ENCODE results near the gene SDC1.
"Not testable (repeated sequence)": the region's sequence is repeated elsewhere in the genome, so short reads cannot be mapped to it uniquely, and the experiment has no call there.

The SDC1 gene

DNA sequence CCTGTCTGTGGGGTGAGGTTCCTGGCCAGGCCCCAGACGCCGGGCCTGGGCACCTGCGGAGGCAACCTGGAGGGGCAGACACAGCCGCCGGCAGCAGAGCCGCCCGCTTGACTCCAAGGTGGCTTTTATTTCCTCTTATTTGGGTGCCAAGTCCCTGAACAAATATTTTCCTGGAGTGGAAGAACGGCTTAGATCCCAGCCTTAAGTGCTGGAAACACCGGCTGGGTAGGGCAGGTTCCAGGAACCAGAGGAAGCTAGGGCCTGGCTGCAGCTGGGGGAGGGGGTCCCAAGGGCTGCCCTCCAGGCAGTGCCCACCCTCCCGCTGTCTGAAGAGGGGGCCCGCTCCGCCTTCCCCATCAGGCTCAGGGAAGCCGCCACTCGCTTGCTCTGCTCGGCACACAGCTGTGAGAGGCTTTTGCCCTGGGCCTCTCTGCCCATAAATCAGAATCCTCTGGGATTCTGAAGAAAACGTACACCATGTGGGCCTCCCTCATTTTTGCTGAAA lies 28.2 kb downstream of the SDC1 start:
- no peak for DNase-seq (ENCODE audit: low read depth, low spot score)

DNA sequence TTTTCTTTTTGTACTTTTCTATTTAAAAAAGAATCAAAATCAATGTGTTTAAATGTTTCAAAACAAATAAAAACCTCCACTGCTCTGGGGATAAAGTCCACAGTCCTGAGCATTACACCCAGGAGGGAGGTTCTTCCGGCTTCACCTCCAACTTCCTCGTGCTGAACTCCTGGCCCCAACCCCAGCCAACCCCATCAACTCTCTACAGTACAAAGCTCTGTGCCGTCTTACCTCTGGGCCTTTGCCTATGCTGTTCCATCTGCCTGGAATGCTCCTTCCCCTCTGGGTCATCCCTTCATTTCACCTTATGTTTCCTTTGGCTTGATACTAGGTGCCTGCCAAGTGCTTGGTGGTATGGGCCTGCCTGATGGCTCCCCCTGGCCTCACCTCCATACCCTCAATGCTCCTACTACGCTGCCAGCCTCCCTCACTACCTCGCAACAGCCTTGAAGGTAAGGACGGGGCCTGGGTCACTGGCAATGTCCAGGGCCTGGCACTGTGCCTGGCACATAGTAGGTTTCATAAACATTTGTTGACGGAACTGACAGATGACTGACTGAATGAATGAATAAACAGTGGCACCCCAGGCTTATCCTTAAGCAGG lies 28.8 kb downstream of the SDC1 start:
- DNase-seq (ENCODE audit: low read depth, low spot score) = no peak

DNA sequence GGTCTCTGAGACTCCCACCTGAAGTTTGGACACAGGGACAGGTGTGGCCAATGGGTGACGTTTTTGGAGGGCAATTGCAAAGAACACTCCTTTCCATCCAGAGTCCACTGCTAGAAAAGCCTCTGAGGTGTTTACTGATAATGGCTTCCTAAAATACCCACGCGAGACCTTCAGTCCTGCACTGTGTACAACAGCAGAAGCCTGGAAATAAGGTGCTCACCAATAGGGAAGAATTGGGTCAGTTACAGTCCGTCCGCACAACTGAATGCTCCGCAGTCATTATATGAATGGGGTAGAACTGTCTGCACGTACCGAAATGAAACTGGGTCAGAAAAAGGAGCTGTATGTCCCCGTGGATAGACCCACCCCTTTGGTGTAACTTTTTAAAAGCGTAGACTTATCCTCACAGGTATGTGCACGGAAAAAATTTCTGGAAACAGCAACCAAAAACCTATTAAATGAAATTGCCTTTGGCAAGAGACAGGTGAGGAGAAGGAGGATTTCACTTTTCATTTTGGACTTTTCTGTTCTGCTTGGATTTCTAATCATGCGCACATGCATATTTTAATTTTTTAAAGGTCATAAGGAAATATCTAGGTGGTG lies 29.4 kb downstream of the SDC1 start:
- DNase-seq (ENCODE audit: low read depth, low spot score) = no peak

DNA sequence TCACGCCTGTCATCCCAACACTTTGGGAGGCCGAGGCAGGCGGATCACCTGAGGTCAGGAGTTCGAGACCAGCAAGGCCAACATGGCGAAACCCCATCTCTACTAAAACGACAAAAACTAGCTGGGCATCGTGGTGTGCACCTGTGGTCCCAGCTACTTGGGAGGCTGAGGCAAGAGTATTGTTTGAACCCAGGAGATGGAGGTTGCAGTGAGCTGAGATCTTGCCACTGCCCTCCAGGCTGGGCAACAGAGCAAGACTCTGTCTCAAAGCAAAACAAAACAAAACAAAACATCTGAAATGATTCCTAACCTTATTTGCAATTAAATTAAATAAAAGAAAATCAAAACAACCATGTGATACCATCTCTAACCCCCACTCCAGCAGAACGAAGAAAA lies 29.9 kb downstream of the SDC1 start:
- DNase-seq (ENCODE audit: low read depth, low spot score) = not testable (repeated sequence)

DNA sequence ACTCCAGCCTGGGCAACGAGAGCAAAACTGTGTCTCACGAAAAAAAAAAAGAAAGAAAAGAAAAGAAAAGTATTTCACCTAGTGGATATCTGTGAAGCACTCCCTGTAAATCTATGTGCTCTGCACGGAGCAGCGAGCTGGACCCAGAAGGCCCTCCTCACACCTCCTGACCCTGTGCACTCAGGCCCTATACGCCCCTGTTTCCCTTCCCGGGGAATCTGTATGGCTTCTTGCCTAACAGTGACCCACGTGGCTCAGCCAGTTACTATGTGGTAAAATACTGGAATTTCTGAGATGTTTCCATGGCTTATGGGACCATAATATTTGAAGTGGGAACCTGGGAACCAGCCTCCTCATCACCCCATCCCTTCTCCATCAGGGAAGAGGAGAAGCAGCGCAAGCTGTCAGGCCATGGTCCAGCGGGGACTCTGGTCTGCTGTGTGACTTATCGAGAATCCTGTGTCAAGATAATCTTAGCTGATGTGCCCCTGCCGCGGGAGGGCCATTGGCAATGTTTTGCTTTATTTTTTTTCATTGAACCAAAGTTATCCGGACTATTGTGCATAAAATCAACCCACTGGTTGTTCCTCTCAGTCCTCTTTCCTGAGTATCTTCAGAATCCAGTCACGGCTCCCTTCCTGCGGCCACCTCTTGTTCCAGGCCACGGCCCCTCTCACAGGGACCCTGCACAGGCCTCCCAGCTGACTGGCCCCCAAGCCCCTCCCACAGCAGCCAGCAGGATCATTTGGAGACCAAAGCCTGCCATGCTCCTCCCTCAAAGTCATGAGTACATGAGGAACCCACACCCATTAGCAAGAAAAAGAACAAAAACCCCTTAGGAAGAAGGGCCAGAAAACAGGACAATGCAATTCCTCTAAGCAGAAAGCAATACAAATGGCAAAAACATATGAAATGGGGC lies 30.6 kb downstream of the SDC1 start:
- DNase-seq (ENCODE audit: low read depth, low spot score) = no peak

DNA sequence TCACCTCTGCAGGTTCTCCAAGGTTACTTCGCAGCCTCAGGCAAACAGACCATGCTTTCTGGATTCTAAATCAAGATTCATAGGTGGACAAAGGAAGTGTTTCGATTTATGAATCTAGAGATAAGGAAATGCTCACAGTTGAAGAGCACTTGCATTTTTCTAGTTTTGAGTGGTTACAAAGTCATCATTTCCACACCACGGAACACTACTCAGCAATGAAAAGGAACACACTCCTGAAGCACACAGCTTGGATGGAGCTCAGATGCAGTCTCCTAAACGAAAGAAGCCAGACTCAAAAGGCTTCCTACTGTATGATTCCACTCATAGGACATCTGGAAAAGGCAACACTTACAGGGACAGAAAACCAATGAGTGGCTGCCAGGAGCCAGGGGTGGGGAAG lies 31.7 kb downstream of the SDC1 start:
- no peak for DNase-seq (ENCODE audit: low read depth, low spot score)

DNA sequence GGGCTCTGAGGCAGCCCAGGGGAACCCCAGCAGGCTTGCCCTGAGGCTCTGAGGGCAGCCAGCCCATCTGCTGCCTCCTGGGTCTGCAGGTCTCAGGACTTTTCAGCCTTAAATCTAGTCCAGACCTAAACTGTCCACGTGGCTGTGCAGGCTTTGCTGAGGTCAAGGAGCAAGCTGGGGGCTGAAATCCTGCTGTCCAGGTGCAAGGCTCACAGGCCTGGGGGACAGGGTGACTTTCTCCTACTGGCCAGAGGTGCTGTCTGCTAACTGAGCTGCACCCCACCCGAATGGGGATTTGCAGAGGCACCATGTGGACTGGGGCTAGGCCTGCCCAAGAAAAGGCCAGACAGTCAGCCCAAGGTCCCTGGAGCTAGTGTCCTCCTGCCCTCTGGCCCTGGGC lies 32.1 kb downstream of the SDC1 start:
- no peak for DNase-seq (ENCODE audit: low read depth, low spot score)

DNA sequence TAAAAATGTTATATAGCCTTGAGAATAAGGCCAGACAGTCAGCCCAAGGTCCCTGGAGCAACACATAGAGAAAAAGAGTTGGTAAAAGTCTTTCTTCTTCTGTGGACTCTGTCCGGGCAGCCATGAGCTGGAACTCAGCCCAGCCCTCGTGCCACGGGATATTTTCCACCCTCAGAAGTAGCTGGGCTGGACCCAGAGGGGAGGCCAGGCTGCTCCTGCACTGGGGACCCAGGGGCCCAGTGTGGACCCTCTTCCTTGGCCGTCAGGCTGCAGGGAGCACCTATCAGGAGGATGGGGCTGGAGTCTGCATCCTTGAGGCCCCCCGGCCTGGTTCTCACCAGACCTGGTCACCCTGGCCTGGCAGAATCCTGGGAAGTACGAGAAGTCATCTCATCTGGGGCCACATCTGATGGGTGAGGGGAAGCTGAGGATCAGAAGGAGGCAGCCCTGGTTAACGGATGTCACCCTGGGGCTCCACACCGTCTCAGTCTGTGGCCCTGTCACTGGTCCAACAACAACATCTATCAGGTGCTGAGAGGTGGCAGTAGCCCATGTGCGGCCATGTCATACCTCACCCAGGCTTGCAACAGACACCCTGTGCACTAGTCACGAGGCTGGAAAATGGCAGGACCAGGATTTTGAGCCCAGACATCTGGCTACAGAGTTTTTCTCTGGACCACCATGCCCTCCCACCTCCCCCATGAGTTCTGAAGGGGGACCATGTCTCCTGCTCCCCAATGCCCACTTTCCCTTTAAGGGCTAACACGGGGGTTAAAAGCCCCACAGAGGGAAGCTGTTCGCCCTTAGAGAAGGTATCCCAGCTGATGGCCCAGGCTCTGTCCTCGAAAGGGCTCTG lies 33.0 kb downstream of the SDC1 start:
- no peak for DNase-seq (ENCODE audit: low read depth, low spot score)

DNA sequence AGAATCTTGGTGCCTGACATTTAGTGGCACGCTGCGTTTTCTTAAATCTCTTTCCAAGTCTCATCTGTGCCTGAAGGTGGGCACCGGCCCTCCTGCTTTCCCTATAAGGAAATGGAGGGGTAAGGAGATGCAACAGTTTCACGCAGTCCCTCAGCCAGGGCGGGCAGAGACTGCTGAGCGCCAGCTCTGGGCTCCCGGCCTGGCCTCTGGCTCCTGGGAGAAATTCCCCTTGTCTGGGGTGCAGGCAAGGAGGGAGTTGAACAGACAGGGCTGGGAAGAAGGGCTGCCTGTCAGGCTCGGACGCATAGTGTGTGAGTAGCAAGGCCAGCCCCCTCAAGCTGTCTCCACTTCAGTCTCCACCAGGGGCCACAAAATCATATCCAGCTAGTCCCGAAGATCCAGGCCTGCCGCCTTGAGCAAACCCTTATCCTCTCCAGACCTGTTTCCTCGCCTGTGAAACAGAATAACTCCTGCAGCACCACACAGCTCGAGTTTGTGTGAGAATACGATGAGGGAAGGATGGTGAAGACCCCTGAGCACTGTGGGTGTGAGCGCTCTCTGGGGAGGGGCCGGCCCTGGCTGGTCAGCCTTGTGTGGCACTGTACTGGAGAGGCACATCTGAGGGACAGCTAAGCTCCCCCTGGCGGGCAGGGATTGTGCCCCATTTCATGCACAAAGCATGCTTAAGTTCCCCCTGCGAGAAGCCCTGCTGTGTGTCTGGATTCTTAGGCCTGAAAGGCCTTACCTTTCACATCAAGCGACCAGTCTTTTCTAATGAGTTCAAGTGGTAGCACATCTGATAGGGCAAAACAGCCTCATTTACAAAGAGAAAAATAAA lies 33.8 kb downstream of the SDC1 start:
- DNase-seq (ENCODE audit: low read depth, low spot score) = peak; percentile 89

DNA sequence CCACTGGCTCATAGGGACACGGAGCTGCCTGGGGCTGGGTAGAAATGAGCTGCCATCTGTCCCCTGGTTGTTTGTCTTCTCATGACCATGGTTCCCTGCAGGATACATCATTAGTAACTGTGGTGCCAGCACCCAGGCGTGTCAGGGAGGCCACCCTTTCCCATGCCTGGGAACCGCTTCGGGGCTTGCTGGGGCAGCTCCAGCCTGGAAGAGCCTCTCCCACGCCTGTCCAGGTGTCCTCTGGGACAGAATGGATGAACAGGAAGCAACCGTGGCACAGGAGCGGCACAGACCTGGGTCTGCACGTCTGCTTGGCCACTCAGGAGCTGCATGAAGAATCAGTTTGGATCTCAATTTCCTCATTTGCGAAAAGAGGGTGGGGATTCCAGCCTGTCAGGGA lies 34.8 kb downstream of the SDC1 start:
- DNase-seq (ENCODE audit: low read depth, low spot score) = no peak

DNA sequence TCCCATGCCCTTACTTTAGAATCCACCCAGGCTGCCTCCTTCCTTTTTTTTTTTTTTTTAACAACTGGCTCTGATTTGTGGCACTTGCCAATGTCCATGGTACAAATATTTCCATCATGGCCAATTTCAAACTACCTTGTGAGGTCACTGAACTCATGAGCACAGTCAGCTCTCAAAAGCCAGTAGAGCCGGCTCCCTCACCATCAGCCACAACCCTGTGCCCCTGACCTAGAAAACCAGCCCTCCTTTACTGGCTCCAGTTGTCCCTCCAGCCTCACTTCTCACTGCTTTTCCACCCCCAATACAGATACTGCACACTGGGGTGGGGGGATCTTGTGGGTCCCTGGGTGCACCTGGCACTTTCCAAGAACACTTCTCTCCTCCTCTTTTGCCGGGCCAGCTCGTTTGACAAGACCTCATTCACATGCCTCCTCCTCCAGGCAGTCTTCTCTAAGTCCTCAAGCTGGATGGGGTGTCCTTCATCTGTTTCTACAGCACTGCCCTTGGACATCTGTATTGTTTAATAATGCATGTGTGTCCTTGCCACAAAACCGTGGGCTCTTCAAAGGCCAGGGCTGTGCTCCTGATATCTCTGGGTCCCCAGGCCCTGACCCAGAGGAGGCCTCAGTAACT lies 35.5 kb downstream of the SDC1 start:
- no peak for DNase-seq (ENCODE audit: low read depth, low spot score)

DNA sequence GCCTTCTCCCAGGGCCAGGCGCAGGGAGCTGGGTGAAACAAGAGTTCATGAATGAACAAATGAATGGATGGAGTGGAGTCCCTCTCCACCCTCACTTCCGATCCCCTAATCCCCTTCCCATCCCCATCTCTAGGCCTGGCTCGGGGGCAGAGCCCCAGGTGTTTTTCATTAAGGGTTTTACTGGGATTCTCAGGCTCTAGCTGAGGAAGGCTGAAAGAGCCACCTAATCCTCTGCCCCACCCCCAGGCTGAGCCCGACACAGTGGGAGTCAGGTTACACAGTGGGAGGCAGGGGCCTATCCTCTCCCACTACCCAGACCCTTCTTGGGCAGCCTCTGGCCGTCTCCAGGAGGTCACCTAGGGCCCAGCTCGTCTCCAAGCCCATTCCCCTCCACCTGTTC lies 36.1 kb downstream of the SDC1 start:
- peak; percentile 78 for DNase-seq (ENCODE audit: low read depth, low spot score)

DNA sequence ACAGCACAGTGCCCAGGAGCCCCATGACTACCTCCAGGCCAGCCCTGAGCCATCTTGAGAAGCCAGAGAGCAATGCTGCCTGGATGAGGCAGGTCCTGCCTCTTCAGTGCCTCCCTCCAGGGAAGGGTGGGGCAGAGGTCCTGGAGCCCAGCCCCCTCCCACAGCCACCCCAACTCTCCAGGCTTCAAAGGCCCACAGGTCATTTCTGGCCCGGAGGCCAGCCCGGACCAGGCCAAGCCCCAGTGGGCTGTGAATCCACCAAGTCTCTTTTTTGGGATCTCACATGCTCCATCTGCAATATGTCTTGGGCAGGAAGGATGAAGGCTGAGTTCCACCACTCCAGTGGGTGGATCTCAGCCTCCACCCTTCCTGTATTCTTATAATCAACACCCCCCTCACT lies 36.7 kb downstream of the SDC1 start:
- no peak for DNase-seq (ENCODE audit: low read depth, low spot score)

DNA sequence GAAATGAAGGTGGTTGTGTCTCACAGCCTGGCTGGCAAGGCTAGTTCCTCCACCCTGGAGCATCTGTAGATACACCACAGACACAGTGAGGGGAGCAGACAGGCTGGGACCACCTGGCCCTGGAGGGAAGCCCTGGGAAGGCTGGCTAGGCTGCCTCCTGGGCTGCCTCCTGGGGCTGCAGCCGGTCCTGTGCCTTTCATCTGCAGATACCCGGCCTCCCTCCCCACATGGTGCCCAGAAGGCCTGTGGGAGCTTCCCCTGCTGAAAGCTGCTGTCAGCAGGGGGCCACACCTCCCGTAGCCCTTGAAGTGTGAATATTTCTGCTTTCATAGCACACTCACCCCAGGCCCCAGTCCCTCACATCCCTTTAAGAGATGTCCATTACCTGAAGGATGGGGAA lies 37.6 kb downstream of the SDC1 start:
- DNase-seq (ENCODE audit: low read depth, low spot score) = no peak

DNA sequence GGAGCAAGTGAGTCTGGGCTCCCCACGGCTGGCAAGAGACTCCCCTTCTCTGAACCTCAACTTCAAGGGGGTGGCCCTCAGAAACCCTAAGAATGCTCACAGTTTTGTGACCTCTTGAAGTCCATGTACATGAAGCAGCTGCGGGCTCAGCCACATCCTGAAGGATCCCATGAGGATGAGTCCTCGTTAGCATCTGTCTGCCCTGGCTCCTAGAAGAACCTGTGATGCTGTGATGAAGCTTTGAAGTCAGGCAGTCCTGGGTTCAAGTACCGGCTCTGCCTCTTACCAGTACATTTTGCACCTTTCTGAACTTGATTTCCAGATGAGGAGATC lies 38.1 kb downstream of the SDC1 start:
- DNase-seq (ENCODE audit: low read depth, low spot score) = no peak

DNA sequence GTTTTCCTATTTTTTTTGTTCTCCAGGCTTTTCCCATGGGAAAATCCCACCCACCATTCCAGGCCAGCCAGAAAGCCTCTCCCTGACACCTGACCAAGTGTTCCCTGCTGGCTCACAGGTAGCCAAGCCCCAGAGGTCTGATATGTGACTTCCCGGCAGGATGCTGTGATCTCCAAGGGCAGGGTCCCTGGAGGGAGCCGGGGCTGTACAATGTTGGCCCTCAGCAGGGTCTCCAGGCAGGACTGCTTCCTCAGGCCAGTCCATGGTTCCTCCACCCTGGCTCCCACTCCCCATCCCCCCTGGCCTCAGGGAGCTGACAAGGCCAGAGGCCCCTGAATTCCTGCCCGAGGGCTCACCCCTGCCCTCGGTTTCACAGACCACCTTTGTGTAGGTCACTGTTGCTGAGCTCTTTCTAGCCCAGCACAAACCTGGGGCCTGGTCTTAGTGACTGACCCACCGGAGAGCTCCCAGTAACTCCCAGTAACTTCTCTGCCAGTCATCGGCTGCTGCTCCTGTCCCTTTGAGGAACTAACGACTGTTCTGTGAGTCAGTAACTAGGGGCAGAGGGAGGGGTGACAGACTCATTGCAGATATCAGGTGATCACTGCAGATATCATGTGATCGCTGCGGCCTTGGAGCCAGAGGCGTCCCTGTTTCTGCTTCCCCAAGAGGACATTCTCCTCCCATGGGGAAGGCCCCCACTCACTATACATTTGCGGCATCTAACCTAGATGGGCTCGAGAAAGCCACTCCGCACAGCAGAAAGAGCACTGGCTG lies 38.7 kb downstream of the SDC1 start:
- DNase-seq (ENCODE audit: low read depth, low spot score) = peak; percentile 53

DNA sequence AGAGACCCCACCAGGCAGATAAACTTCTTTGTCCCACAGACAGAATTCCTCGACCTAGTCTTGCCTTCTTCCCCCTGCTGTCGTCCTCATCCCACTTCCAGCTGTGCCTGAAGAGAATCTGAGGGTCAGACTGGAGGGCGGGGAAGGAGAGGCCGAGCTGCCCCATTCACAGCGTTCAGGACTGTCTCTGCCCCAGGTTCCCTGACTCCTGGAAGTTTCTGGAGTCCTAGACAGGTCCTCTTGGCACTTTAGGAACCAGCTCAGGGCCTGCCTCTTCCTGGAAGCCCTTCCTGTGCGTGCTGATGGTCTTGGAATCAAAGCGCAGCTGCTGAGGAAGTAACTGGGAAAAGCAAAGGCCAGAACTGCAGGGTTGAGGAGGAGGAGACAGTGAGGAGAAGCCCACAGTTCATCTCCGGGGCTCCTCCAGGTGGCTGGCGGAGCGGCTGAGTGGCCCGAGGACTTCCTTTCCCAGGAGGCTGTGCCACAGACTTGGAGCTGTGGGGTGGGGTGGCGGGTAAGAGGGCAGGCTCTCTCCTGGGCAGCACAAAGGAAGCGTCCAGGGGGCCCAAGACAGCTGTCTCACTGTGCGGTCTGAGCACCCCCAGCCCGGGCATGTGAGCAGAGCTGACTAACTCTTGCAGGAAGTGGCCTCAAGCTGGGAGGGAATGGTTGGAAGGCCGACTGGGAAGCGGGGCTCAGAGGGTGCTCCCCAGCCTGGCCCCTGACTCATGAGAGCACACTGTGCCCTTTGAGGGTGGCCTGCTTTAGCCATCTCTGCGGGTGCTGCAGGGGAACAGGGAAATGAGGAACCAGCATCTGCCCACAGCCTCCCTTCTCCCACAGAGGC lies 39.5 kb downstream of the SDC1 start:
- no peak for DNase-seq (ENCODE audit: low read depth, low spot score)

DNA sequence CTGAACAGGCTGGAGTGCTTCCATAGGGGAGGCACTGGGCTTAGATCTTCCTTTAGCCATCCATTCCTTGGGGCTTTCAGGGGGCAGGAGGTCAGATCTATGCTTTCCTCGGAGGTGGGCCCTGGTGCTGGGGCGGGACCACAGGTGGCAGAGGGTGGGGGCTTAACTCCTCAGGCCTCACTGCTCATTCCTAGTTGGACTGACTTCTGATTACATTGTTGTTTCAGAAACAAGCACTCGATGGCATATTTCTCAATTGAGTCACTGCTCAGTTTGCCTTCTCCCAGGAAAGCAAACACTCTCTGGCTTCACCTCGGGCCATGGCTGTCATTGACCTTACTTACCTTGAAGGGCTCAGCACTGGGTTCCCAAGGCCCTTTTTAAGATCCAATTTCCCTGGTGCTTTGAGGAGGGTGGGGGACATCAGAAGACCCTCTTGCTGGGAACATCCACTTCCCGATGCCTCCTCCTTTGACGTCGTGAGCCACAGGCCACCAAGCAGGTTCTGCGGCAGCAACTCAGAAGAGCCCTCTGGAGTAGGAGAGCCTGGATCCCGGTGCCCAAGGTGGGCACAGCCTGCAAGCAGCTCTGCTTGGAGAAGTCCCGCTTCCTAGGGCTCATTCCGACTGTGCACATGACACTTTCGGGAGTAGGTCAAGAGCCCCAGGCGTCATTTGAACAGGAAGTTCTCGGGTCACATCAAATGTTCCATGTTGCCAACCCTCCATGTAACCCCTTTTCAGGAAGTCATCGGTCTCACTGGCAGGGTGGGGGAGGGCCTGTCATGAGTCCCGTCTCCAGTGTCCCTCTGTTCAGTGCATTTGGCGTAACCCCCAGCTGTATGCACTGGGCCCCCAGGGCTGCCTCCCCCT lies 40.6 kb downstream of the SDC1 start:
- no peak for DNase-seq (ENCODE audit: low read depth, low spot score)
